H1 (cell line): ENCODE results near the gene PPIF. TPM values are rescaled to one million over a fixed set of nuclear protein-coding genes. Genes with fewer than 3 reads are reported as not detected.

Experiments
- CBX5 ChIP-seq: fragments of 300-800, 300-1000 bp; sonication (generic); IDR thresholded peaks from 2 replicates; pipeline ENCODE4 v1.7.1; 2016; ENCODE audit warnings: antibody characterized with exemption, low read length, low read depth
- GABPA ChIP-seq: IDR thresholded peaks from 2 replicates; pipeline ENCODE4 v1.6.1; 2011; ENCODE audit warnings: mild to moderate bottlenecking, low read length, moderate library complexity, borderline replicate concordance; ENCODE audit not compliant: insufficient read depth
- HDAC2 ChIP-seq, 2 experiments: fragments of 300-600 bp in 1 of 2; sonication (generic) in 1 of 2; IDR thresholded peaks; 2 replicates each; pipeline ENCODE4 v1.6.1; 2011 to 2012; ENCODE audit warnings: low read depth in 2 of 2, low read length in 2 of 2, mild to moderate bottlenecking in 2 of 2, moderate library complexity in 2 of 2, borderline replicate concordance in 1 of 2, inconsistent platforms in 1 of 2
- HDAC6 ChIP-seq: IDR thresholded peaks from one replicate; pipeline ENCODE4 v1.7.1; 2012; ENCODE audit warnings: low read depth, mild to moderate bottlenecking, inconsistent platforms, low read length, moderate library complexity
- JUND ChIP-seq: IDR thresholded peaks from 2 replicates; pipeline ENCODE4 v1.6.1; 2011; ENCODE audit warnings: mild to moderate bottlenecking, improper control_type of control experiment, low read length
- RAD21 ChIP-seq, 2 experiments: IDR thresholded peaks in 1 of 2; conservative IDR thresholded peaks in 1 of 2; 2 replicates each; pipeline ENCODE4 v1.6.1; 2011; ENCODE audit warnings: low read depth in 2 of 2, low read length in 2 of 2, improper control_type of control experiment in 1 of 2, inconsistent platforms in 1 of 2, mild to moderate bottlenecking in 1 of 2, moderate library complexity in 1 of 2
- SP4 ChIP-seq: IDR thresholded peaks from 2 replicates; pipeline ENCODE4 v1.6.1; 2012; ENCODE audit warnings: low read length, inconsistent platforms
- SRF ChIP-seq: IDR thresholded peaks from 2 replicates; pipeline ENCODE4 v1.6.1; 2011; ENCODE audit warnings: mild to moderate bottlenecking, low read depth, low read length, moderate library complexity
- polyA plus RNA-seq, 7 experiments: library from polyadenylated mRNA; depleted of rRNA in 3 of 7; stranded (reverse) in 5 of 7; unstranded in 2 of 7; fragments of >200 nt in 5 of 7; fragments of 200-250 nt in 2 of 7; gene quantifications; 1 replicate in 5 of 7; 2 replicates in 1 of 7; 4 replicates in 1 of 7; pipeline versions ENCODE4 v1.2.1 to v1.2.3, GENCODE V29; 2011 to 2013; ENCODE audit warnings: missing spikeins in 2 of 7, mixed read lengths in 2 of 7
- total RNA-seq: library from RNA; stranded (reverse); fragmentation: NEBNext Ultra II Directional; extraction: Animal tissue kit (Norgen Biotek cat#: 25700); gene quantifications from 2 replicates; pipeline ENCODE4 v1.2.1, GENCODE V29; 2021

Gene PPIF
- total and polyA plus RNA-seq, 2 of the 8 experiments (the other 6 are each of a cell fraction or from before 2014, with no cell fraction given): 70.2 to 77.6 TPM

GRCh38 chr10:79404690-79405131, 57.4 kb downstream of the PPIF start (continued):
- no peak for TF ChIP-seq CBX5
- TF ChIP-seq JUND: no peak
- no peak for TF ChIP-seq HDAC2 (IDR thresholded peaks at IDR 0.05; ENCODE audit: borderline replicate concordance in 1 of 2, low read depth in 2 of 2, low read length in 2 of 2)
- no peak for TF ChIP-seq GABPA
- TF ChIP-seq RAD21 (IDR thresholded peaks at IDR 0.05 in 1 of 2, conservative IDR thresholded peaks at IDR 0.05 in 1 of 2; ENCODE audit: low read depth in 2 of 2, low read length in 2 of 2): no peak
- no peak for TF ChIP-seq HDAC6
- TF ChIP-seq SP4: no peak
- TF ChIP-seq SRF: no peak

Other genes starting within 250 kb of the PPIF start
- gene ZCCHC24, start 98.2 kb downstream of the PPIF start, total RNA-seq: 6.2 and 6.9 TPM in 2 replicates
- 3.9 and 5.8 TPM in 2 replicates for gene ZCCHC24, start 98.2 kb downstream of the PPIF start, polyA plus RNA-seq (2011; rRNA removed)
- gene EIF5AL1, start 165.1 kb downstream of the PPIF start, total RNA-seq: 1.7 and 2.0 TPM in 2 replicates
- gene EIF5AL1, start 165.1 kb downstream of the PPIF start, polyA plus RNA-seq (2011; rRNA removed): 2.0 and 2.2 TPM in 2 replicates
- not detected in 2 replicates for gene SFTPA2, start 212.9 kb downstream of the PPIF start, total RNA-seq
- not detected in 2 replicates for gene SFTPA2, start 212.9 kb downstream of the PPIF start, polyA plus RNA-seq (2011; rRNA removed)